Naive thymus-derived CD8-positive, alpha-beta T cell (primary cell): ENCODE data around the gene NCK2. TPM values are rescaled to one million over a fixed set of nuclear protein-coding genes. Genes with fewer than 3 reads are reported as not detected.
"Not testable (repeated sequence)": the region's sequence is repeated elsewhere in the genome, so short reads cannot be mapped to it uniquely, and the experiment has no call there.

ENCODE experiments used
- ATAC-seq, 2 donors: fragments of 150-1000 bp; cut with Tn5 transposase in 1 of 2; sonication (Bioruptor Pico), chemical (Tn5 transposase) in 1 of 2; 1 replicate in 1 of 2; 2 replicates in 1 of 2; pipeline ENCODE4 v1.10.0; 2021; ENCODE audit warnings: mild to moderate bottlenecking in 2 of 2, moderate library complexity in 2 of 2
- POLR2A ChIA-PET: fragments of 350-600 bp; sonication (Branson Sonifier 250); formaldehyde crosslinking; loops from one replicate; lab custom pipeline; 2021; ENCODE audit warnings: antibody characterized with exemption; lab: Charles Lee
- DNase-seq, 10 donors: peaks; one replicate each; pipeline versions ENCODE4 v3.0.0 to v3.0.0-alpha.2; 2020 to 2022
- H3K27ac Mint-ChIP-seq, 10 donors: one replicate each; pipeline ENCODE4 v1.8.0; 2020 to 2022; ENCODE audit warnings: mild to moderate bottlenecking in 10 of 10, mixed read lengths in 10 of 10, moderate library complexity in 4 of 10, inconsistent platforms in 1 of 10
- H3K27me3 Mint-ChIP-seq, 5 donors: one replicate each; pipeline ENCODE4 v1.8.0; 2021 to 2022; ENCODE audit warnings: mixed read lengths in 5 of 5
- H3K36me3 Mint-ChIP-seq, 3 donors: one replicate each; pipeline ENCODE4 v1.8.0; 2020 to 2022; ENCODE audit warnings: mixed read lengths in 3 of 3, mild to moderate bottlenecking in 2 of 3, inconsistent platforms in 1 of 3
- H3K4me1 Mint-ChIP-seq, 4 donors: one replicate each; pipeline ENCODE4 v1.8.0; 2021 to 2022; ENCODE audit warnings: mixed read lengths in 4 of 4
- H3K4me3 Mint-ChIP-seq, 10 donors: one replicate each; pipeline ENCODE4 v1.8.0; 2020 to 2022; ENCODE audit warnings: mild to moderate bottlenecking in 10 of 10, mixed read lengths in 10 of 10, moderate library complexity in 6 of 10, inconsistent platforms in 1 of 10
- H3K9me3 Mint-ChIP-seq, 9 donors: one replicate each; pipeline ENCODE4 v1.8.0; 2020 to 2022; ENCODE audit warnings: mixed read lengths in 9 of 9, mild to moderate bottlenecking in 3 of 9, inconsistent platforms in 1 of 9, moderate library complexity in 1 of 9
- polyA plus RNA-seq, 3 donors: library from polyadenylated mRNA; unstranded; fragments of 300-500 nt; fragmentation: Illumina TruSeq; gene quantifications; one replicate each; pipeline ENCODE4 v1.2.3, GENCODE V29; 2021
- total RNA-seq, 8 experiments: library from RNA in 2 of 8; stranded (reverse) in 2 of 8; gene quantifications; one replicate each; pipeline ENCODE4 v1.2.3 and lab custom pipeline; 2021 to 2026

Gene NCK2
- total and polyA plus RNA-seq, 5 experiments from 2014 or later = 36.6 to 124 (median 110) TPM

DNA sequence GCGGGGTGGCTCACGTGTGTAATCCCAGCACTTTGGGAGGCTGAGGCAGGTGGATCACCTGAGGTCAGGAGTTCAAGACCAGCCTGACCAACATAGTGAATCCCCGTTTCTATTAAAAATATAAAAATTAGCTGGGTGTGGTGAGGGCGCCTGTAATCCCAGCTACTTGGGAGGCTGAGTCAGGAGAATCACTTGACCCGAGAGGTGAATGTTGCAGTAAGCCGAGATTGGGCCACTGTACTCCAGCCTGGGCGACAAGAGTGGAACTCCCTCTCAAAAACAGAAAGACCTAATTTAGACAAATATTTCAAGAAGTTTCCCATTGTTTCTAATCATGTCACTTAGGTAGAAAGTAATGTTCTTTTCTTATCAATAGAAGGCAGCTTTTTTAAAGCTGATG lies 26.6 kb downstream of the NCK2 start:
- H3K36me3 Mint-ChIP-seq = peaks cover 7 to 61% (median 15%) of the 10 kb centered on the region in 3 donors
- peak overlapping the region; percentile 75 to 99 (median 94) for H3K27ac Mint-ChIP-seq
- peak overlapping the region in 5 of 10 donors; percentile 8 to 64 (median 44) for H3K4me3 Mint-ChIP-seq
- not testable (repeated sequence) for ATAC-seq, DNase-seq, H3K9me3 Mint-ChIP-seq, H3K27me3 Mint-ChIP-seq
- H3K4me1 Mint-ChIP-seq = peaks cover 61 to 100% (median 98%) of the 10 kb centered on the region in 4 donors
- POLR2A ChIA-PET = interaction anchor here (0.6 to 1.1 kb wide), 3 partner anchors 9 to 25 kb away, joined by 3 read pairs; no protein-coding TSS in a partner anchor

DNA sequence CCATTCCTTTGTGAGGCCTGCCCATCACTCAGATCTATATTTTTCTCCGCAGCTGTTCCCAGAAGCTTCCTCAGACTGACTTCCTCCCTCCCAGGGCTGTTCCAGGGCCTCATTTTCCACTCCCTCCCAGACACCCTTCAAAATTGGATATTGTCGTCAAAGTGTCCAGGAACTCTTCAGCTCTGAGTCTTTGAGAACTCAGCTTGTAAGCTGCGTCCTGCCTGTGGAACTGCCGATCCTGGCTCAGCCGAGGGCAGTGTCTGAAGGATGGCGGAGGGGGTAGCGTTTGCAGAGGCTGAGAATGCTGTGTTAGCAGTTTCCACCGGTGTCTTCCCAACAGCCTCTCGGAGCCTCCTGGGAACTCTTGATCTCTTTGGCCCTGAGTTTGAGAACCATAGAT lies 27.1 kb downstream of the NCK2 start:
- H3K27me3 Mint-ChIP-seq = no peaks in the 10 kb centered on the region
- H3K36me3 Mint-ChIP-seq = peaks cover 7 to 57% (median 15%) of the 10 kb centered on the region in 3 donors
- H3K4me3 Mint-ChIP-seq = peak overlapping the region in 9 of 10 donors; percentile 22 to 64 (median 48)

DNA sequence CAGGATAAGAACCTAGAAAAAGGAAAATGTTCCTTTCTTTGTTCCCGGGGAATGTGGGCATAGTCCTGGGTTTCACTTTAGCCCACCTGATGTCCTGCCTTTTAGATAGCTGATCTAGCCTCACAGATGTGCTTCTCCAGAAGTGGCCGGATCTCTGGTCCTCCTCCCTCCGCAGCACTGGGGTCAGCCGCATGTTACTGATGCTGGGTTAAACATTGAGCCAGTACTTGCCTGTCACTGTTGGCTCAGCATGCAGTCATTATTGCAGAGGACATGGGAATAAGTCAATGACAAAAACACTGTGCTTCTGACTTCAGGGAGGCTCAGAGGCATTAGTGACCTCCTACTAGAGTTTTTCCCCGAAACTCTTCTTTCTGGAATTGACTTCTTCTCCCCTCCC lies 27.6 kb downstream of the NCK2 start:
- Mint-ChIP-seq H3K27ac (peak overlapping the region; percentile 75 to 99 (median 95)), H3K27me3 (no peaks in the 10 kb centered on the region), H3K36me3 (peaks cover 2 to 52% (median 11%) of the 10 kb centered on the region in 3 donors), H3K4me1 (peaks cover 58 to 100% (median 98%) of the 10 kb centered on the region in 4 donors), H3K9me3 (no peaks in the 10 kb centered on the region), H3K4me3 (peak overlapping the region in 8 of 10 donors; percentile 43 to 80 (median 64))
- no peak for ATAC-seq
- POLR2A ChIA-PET = interaction anchor here (0.6 to 1.1 kb wide), 5 partner anchors 18 to 150 kb away, joined by 3 to 5 read pairs (median 3); no protein-coding TSS in a partner anchor
- DNase-seq = no peak

More for the DNA sequence above, 27.1 kb downstream of the NCK2 start:
- Mint-ChIP-seq H3K4me1 (peaks cover 59 to 100% (median 98%) of the 10 kb centered on the region in 4 donors), H3K27ac (peak overlapping the region; percentile 75 to 99 (median 95)), H3K9me3 (no peaks in the 10 kb centered on the region)
- no peak for DNase-seq
- POLR2A ChIA-PET = interaction anchor here (0.6 to 1.1 kb wide), 5 partner anchors 10 to 26 kb away, joined by 3 read pairs; no protein-coding TSS in a partner anchor
- ATAC-seq = no peak

DNA sequence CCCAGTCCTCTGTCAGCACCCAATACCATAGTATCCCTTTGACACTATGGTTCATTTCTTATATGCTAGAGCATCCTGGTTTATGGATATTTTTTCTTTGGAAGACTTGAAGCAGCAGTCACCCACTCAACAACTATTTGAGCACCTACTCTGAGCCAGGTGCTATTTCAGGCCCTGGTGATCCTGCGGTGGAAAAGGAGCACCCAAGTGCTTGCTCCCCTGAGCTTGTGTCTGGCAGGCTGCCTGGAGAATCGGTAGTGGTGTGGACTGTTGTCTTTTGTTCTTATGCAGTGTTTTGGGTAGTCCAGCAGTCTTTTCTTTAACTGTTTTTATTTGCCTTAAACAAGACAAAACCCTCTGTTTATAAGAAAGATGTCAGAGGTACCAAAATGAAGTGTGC lies 28.9 kb downstream of the NCK2 start:
- DNase-seq (no peak), ATAC-seq (no peak)
- Mint-ChIP-seq H3K4me3 (peak overlapping the region in 9 of 10 donors; percentile 36 to 89 (median 64)), H3K9me3 (no peaks in the 10 kb centered on the region), H3K27ac (peak overlapping the region; percentile 75 to 99 (median 96)), H3K27me3 (no peaks in the 10 kb centered on the region), H3K36me3 (peaks cover 0 to 42% (median under 1%) of the 10 kb centered on the region in 3 donors), H3K4me1 (peaks cover 55 to 100% (median 98%) of the 10 kb centered on the region in 4 donors)
- POLR2A ChIA-PET = interaction anchor here (0.8 to 1.7 kb wide), 3 partner anchors 9 to 195 kb away, joined by 3 to 6 read pairs (median 3); no protein-coding TSS in a partner anchor

DNA sequence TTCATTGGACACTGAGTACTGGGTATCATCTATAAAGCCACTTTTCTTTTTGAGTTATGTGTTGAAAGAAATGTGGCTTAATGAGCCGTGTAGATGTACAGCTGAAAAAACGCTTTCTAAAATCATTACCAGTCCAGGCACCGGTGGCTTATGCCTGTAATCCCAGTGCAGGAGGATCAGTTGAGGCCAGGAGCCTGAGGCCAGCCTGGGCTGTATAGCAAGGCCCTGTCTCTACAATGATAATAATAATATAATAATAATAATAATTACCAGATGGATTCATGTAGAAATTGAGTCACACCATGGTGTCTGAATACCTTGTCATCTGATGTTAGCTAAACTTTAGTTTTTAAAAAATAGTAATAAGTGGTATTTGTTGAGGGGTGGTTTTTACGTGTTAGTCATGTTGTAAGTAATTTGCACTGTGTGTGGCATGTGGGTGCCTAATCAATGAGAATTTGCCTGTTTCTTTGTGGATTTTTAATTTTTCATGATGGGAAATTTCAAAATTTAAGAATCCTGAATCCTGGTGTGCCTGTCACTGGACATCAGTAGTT lies 30.1 kb downstream of the NCK2 start:
- DNase-seq (no peak), ATAC-seq (no peak)
- Mint-ChIP-seq H3K9me3 (no peaks in the 10 kb centered on the region), H3K4me3 (peak overlapping the region; percentile 14 to 89 (median 80)), H3K36me3 (peaks cover 0 to 37% (median 0%) of the 10 kb centered on the region in 3 donors), H3K27ac (peak overlapping the region; percentile 88 to 99 (median 97)), H3K27me3 (no peaks in the 10 kb centered on the region), H3K4me1 (peaks cover 50 to 97% (median 96%) of the 10 kb centered on the region in 4 donors)
- POLR2A ChIA-PET = interaction anchor here (1.5 to 4.2 kb wide), 2 partner anchors 9 to 28 kb away, joined by 7 to 37 read pairs; no protein-coding TSS in a partner anchor

DNA sequence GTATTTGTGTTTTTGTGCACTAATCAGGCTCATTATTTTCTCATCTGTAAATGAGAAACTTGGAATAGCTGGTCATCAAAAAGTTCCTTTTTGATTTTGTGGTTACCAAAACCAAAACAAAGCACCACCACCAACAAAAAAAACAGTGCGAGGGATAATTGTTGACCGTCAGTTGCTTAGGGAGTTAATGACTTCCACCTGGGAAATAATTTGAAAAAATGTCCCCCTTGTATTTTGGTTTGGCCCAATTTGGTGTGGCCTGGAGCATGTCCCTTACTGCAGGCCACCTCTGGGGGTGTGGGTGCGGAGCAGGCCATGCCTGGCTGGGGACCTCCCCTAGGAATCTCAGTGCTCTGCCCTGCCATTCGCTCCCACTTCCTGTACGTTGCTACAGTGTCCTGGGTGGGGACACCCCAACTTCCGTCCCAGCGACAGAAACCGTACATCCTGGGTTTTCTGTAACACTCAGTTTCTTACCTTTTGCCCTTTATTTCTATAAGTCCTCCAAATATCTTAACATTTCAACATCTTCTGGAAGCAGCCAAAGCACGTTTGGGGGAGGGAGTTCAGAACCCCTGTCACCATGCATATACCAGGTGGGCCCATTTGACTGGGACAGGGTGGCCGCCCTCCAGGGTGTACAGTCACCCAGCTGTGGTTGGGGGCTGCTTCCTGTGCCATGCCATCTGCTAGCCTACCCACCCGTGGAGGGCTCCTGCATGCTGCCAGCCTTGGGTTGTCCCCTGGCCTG lies 31.3 kb downstream of the NCK2 start:
- POLR2A ChIA-PET = interaction anchor here (0.9 to 4.2 kb wide), 5 partner anchors 10 to 317 kb away, joined by 3 to 37 read pairs (median 3); no protein-coding TSS in a partner anchor
- Mint-ChIP-seq H3K27me3 (no peaks in the 10 kb centered on the region), H3K4me3 (peak overlapping the region; percentile 67 to 89 (median 80)), H3K4me1 (peaks cover 55 to 97% (median 96%) of the 10 kb centered on the region in 4 donors), H3K9me3 (no peaks in the 10 kb centered on the region), H3K27ac (peak overlapping the region; percentile 88 to 99 (median 97)), H3K36me3 (peaks cover 0 to 39% (median 0%) of the 10 kb centered on the region in 3 donors)
- ATAC-seq (peak; percentile 66 to 75), DNase-seq (peak in 7 of 10 donors; percentile 26 to 71 (median 52))

DNA sequence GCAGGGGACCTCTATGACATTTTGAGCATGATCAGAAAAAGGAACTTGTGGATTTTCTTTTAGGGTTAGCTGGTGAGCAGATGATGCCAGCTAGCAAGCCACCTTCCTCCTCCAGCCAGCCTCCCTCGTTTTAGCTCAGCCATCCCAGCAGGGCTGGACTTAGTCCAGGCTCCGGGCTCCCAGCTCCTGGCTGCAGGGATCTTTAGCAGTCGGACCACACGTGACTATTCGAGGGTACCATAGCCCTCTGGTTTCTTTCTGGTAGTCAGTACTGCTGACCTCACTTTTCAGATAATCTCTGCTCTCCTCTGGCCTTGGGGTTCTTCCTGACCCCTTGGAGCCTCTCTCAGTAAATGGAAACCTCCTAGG lies 31.8 kb downstream of the NCK2 start:
- no peak for ATAC-seq
- peaks cover 0 to 39% (median 0%) of the 10 kb centered on the region in 3 donors for H3K36me3 Mint-ChIP-seq
- POLR2A ChIA-PET = interaction anchor here (0.9 to 4.2 kb wide), 9 partner anchors 10 to 317 kb away, joined by 3 to 37 read pairs (median 9); no protein-coding TSS in a partner anchor

DNA sequence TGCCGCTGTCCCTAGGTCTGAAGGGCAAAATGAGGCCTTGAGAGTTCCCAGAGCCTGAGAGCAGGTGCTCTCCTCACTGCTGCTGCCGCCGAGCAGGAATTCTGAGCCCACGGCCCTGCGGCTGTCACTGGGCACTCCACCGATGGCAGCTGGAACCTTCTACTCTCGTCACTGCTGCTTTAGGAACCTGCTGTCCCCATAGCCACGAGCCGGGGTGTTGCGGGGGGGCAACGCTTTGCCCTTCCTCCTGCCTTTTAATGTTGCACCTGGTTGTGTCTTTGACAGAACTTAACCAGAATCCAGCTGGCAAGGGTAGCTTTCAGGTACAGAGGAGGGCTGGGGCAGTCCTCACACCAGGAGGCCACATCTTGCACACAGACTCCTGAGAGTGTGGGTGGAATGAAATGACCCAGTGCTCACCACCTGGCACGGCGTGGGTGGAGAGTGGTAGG lies 32.3 kb downstream of the NCK2 start:
- peak; percentile 33 to 35 for ATAC-seq
- H3K4me1 Mint-ChIP-seq = peaks cover 62 to 97% (median 97%) of the 10 kb centered on the region in 4 donors
- peak overlapping the region; percentile 88 to 99 (median 97) for H3K27ac Mint-ChIP-seq
- H3K9me3 Mint-ChIP-seq = no peaks in the 10 kb centered on the region
- no peaks in the 10 kb centered on the region for H3K27me3 Mint-ChIP-seq
- POLR2A ChIA-PET = interaction anchor here (0.8 to 4.2 kb wide), 13 partner anchors 10 to 327 kb away, joined by 3 to 37 read pairs (median 4); no protein-coding TSS in a partner anchor
- peak overlapping the region; percentile 67 to 89 (median 80) for H3K4me3 Mint-ChIP-seq
- H3K36me3 Mint-ChIP-seq = peaks cover 0 to 38% (median 0%) of the 10 kb centered on the region in 3 donors
- DNase-seq = peak in 3 of 10 donors; percentile 23 to 52 (median 42)

More for the DNA sequence above, 31.8 kb downstream of the NCK2 start:
- DNase-seq = no peak
- peak overlapping the region; percentile 88 to 99 (median 97) for H3K27ac Mint-ChIP-seq
- H3K4me3 Mint-ChIP-seq = peak overlapping the region; percentile 67 to 89 (median 80)
- peaks cover 60 to 97% (median 97%) of the 10 kb centered on the region in 4 donors for H3K4me1 Mint-ChIP-seq
- H3K27me3 Mint-ChIP-seq = no peaks in the 10 kb centered on the region
- no peaks in the 10 kb centered on the region for H3K9me3 Mint-ChIP-seq

DNA sequence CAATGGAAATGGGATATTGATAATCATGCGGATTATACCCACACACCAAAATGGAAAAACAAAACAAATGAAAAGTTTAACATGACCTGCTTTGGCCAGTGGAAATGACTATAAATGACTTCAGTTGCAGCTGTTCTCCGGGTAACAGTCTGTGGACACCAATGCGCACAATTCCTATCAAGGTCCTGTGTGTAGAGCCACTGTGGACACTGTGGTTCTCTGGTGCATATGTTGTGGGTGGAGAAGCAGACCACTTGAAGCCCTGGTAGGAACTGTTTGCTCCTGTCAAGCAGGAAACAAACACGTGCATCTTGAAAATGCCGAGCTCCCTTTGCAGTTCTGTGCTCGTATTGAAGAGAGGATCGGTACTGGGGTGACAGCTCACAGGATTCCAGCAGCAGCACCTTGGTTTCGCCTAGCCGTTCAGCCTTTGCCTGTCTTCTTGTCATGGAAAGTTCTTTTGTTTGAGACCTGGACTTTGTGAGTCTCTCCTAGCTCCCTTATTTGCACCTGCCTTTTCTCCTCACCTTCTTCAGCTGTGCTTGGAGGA lies 32.9 kb downstream of the NCK2 start:
- Mint-ChIP-seq H3K4me3 (peak overlapping the region; percentile 67 to 89 (median 80)), H3K27me3 (no peaks in the 10 kb centered on the region), H3K4me1 (peaks cover 64 to 97% (median 97%) of the 10 kb centered on the region in 4 donors), H3K36me3 (peaks cover 0 to 36% (median 0%) of the 10 kb centered on the region in 3 donors), H3K9me3 (no peaks in the 10 kb centered on the region), H3K27ac (peak overlapping the region; percentile 88 to 99 (median 97))
- POLR2A ChIA-PET = interaction anchor here (0.7 to 4.2 kb wide), 13 partner anchors 9 to 327 kb away, joined by 3 to 37 read pairs (median 4); no protein-coding TSS in a partner anchor
- no peak for DNase-seq
- ATAC-seq = peak; percentile 22 to 26

DNA sequence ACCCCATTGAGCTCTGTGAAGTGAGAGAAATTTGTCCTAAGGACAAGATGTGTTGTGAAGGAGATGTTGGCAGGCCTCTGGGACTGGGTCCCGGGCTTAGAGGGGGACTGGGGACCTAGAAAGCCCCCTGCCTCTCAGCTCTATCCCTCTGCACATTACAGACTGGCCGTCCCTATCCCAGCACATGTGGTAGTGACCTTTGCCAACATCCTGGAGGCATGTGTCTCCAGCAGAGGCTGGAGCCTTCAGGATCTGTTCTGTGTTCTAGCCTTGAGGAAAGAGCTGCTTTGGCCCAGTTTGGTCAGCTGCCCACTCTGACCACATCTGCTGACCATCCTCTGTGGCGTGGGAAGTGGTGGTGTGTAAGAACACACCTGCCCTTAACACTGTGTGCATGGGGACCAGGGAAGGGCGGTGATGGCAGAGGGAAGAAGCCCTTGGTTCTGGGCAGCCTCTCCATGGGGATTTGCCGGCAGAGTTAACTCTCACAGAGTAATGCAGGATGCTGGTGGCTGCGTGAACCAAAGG lies 33.4 kb downstream of the NCK2 start:
- H3K36me3 Mint-ChIP-seq = peaks cover 0 to 30% (median 0%) of the 10 kb centered on the region in 3 donors
- no peaks in the 10 kb centered on the region for H3K27me3 Mint-ChIP-seq
- H3K9me3 Mint-ChIP-seq = no peaks in the 10 kb centered on the region
- POLR2A ChIA-PET = interaction anchor here (0.7 to 4.2 kb wide), 11 partner anchors 9 to 326 kb away, joined by 3 to 37 read pairs (median 4); no protein-coding TSS in a partner anchor
- H3K4me1 Mint-ChIP-seq = peaks cover 63 to 97% (median 97%) of the 10 kb centered on the region in 4 donors
- DNase-seq (no peak), ATAC-seq (no peak)
- peak overlapping the region; percentile 88 to 99 (median 97) for H3K27ac Mint-ChIP-seq
- peak overlapping the region; percentile 67 to 89 (median 80) for H3K4me3 Mint-ChIP-seq

DNA sequence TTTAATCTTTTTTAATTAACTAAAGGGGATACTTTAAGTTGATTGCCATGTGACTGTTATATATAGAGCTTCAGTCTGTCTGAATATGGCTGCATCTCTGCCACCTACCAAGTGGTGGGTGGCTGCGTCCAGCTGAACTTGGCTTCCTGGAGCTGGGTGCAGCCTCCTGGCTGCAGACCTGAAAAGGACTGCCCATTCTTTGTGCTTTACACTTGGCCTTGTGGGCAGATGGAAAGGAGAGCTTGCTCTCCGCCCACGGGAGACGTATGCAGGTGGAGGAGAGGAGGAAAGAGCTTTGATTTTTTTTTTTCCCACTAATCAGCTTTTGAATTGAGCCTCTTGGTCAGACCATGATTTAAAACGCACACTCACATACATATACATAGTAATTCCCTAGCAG lies 34.7 kb downstream of the NCK2 start:
- no peaks in the 10 kb centered on the region for H3K27me3 Mint-ChIP-seq
- H3K9me3 Mint-ChIP-seq = no peaks in the 10 kb centered on the region
- H3K4me3 Mint-ChIP-seq = peak overlapping the region; percentile 52 to 87 (median 81)
- POLR2A ChIA-PET = interaction anchor here (0.6 to 3.1 kb wide), 9 partner anchors 8 to 413 kb away, joined by 3 to 18 read pairs (median 4); no protein-coding TSS in a partner anchor
- peaks cover 0 to 21% (median 0%) of the 10 kb centered on the region in 3 donors for H3K36me3 Mint-ChIP-seq
- DNase-seq (no peak), ATAC-seq (no peak)
- H3K27ac Mint-ChIP-seq = peak overlapping the region; percentile 82 to 97 (median 92)
- peaks cover 61 to 97% (median 97%) of the 10 kb centered on the region in 4 donors for H3K4me1 Mint-ChIP-seq
